HG03521 (cell line): ENCODE measurements around the gene GTSF1L.
A peak's percentile ranks its signal among the peaks of the same experiment; 100 is the strongest.

Source experiments
- ATAC-seq: cut with Tn5 transposase; IDR thresholded peaks from one replicate; pipeline ENCODE4 v1.9.1; 2021; ENCODE audit warnings: mild to moderate bottlenecking, moderate library complexity; ENCODE audit not compliant: unreplicated experiment

Gene GTSF1L

DNA sequence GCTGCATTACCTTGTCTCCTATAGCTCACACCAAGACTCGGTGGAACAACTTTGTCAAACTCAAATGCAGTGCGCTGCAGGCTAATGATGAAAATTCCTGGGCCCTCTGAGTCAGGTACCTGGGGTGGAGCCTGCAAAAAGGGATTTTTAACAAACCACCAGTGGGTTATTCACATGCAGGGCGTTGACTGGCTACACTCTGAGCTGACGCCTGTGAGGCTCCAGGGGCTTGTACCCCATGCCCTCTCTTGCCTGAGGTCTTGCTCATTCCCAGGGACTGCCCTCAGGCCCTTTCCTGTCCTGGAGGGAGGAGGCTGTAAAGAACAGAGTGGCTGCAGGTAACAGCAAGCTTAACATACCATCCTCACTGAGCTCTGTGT lies 9.2 kb downstream of the GTSF1L start:
- ATAC-seq: no peak

GRCh38 chr20:43716757-43717615 lies 9.8 kb downstream of the GTSF1L start:
- no peak for ATAC-seq

- ATAC-seq: no peak
Measured at GRCh38 chr20:43716123-43716522, 10.7 kb downstream of the GTSF1L start.

GRCh38 chr20:43715511-43715910 lies 11.3 kb downstream of the GTSF1L start:
- no peak for ATAC-seq

DNA sequence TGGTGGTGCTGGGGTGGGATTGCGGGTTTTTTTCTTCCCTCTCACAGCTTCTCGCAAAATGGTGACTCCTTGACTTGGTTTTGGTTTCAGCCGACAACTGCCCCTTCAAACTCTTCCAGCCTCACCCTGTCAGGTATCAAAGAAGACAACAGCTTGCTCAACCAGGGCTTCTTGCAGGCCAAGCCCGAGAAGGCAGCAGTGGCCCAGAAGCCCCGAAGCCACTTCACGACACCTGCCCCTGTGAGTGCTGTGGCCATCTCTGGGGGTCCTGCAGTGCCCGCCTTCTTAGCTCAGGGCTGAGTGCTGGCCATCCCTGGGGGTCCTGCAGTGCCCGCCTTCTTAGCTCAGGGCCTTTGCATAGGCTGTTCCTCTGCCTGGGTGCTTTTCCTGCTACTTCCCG lies 11.8 kb downstream of the GTSF1L start:
- no peak for ATAC-seq

- no peak for ATAC-seq
Measured at GRCh38 chr20:43711098-43711654, 15.6 kb downstream of the GTSF1L start.

DNA sequence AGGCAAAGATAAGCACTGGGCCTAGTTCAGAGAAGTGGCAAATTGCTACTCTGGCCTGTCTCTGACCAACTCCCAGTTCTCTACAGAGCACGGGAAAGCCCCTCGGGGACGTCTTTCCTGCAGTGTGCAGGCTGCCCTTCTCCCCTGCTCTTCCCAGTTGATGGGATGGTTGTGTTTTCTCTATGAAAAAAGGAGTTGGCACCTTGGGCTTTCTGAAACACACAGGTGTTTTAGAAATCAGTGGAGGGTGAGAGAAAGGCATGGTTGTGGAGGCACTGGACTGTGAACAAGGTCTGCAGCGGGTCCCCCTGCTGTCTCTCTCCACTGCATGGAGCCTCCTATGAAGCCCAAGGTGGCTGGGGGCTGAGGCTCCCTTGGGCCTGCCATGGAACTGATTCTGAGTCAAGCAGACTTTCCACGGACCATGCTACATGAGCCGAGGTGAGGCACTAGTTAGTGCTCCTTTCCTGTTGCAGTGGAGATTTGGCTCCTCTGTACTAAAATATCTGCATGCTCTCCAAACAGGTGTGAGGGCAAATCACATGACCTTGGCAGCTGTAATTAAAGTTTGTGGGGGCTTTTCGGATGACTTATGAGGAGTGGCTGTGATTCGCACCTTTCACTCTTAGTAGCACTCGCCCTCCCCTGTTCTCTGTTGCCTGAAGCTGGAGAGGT lies 16.3 kb downstream of the GTSF1L start:
- ATAC-seq: peak; percentile 41

- ATAC-seq: no peak
Measured at GRCh38 chr20:43702502-43702901, 24.3 kb downstream of the GTSF1L start.

DNA sequence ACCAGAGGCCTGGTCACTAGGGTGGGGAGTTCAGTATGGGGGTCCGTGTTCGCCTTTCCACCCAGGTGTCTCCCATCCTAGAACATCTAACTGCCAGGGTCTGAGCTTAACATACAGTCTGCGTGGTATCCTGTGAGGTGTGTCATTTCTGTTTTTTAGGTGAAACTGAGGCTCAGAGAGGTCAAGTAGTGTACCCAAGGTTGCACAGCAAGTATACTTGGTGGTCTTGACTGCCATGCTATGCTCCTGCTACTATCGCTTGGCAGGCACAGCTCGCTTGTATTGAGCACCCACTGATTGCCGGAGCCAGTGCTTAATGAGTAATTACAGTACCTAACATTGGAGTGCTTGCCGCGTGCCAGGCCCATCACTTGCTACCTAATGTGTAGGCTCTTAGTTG lies 26.2 kb downstream of the GTSF1L start:
- ATAC-seq: no peak

DNA sequence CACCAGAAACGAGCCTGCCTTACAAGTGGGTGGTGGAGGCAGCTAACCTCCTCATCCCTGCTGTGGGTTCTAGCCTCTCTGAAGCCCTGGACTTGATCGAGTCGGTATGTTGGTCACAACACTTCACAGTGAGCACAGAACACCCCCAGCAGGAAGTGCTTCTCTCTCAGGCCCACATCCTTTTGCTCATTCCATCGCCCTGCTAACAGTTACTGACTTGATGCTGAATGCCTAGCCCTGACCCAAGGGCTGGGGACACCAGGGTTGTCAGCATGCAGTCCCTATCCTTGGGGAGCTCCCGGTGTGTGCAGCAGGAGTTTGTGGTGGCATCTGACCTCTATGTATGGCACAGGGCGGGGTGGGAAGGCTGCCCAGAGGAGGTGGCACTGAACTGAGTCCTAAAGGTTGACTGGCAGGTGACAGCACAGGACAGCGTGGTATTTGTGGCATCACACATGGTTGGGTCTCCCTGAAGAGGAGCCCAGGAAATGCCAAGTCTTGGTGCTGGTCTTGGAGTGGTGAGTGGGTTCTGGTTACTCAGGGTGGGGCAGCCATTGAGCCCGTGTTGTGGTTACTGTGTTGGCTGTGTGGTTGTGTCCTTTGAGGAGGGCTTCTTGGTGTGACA lies 26.7 kb downstream of the GTSF1L start:
- ATAC-seq: no peak

GRCh38 chr20:43695571-43695970 lies 31.2 kb downstream of the GTSF1L start:
- ATAC-seq: no peak

DNA sequence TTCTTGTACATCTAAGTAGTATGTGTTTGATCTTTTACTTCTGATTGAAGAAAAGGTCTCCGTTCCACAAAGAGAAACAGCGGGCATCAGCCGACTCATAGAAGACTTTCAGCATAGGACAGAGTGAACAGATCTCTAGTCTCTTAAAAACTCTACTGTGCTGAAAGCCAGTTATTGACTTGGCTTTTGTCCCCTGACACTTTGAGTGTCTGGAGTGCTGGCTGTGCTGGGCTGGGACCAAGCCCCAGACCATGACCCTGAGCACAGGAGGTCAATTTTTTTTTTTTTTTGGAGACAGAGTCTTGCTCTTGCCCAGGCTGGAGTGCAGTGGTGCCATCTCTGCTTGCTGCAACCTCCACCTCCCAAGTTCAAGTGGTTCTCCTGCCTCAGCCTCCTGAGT lies 32.0 kb downstream of the GTSF1L start:
- no peak for ATAC-seq

DNA sequence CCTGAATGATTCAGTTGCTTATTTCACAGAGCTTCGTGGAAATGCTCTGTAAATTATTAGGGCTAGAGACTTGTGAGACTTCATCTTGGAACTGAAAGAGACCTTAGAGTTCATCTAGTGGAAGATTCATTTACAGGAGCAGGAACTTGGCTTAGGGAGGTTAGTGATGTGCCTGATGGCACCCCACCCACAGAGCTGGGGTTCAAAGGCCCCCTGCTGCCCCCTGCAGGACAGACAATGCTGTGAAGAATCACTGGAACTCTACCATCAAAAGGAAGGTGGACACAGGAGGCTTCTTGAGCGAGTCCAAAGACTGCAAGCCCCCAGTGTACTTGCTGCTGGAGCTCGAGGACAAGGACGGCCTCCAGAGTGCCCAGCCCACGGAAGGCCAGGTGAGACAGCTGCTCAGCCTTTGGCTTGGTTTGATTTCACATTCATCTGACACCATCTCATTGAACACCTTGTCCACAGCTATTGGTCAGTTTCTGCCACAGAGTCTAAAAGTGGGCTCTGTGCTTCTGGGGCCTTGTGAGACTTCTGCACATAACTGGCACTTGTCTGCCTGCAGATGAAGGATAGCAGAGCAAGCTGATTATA lies 34.8 kb downstream of the GTSF1L start:
- no peak for ATAC-seq

DNA sequence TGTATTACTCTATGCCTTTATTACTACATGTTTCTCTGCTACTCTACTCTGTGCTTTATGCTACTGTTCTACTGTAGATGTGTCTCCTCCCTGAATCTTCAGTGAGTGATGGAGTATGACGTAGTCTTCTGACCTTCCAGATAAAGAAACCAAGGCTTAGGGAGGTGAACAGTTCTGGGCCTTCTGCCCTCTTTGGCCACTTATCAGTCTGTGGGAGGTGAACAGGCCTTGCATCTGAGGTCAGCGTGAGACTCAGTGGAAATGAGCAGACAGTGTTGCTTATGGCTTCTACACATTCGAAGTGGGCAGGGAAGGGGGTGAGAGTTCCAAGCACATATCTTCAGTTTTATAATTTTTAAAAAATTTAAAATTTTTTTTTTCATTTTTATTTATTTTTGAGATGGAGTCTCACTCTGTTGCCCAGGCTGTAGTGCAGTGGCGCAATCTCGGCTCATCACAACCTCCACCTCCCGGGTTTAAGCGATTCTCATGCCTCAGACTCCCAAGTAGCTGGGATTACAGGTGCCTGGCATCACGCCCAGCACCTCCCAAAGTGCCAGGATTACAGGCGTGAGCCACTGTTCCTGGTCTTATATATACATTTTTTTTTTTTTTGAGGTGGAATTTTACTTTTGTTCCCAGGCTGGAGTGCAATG lies 35.7 kb downstream of the GTSF1L start:
- ATAC-seq: no peak

GRCh38 chr20:43689165-43689564 lies 37.6 kb downstream of the GTSF1L start:
- no peak for ATAC-seq

DNA sequence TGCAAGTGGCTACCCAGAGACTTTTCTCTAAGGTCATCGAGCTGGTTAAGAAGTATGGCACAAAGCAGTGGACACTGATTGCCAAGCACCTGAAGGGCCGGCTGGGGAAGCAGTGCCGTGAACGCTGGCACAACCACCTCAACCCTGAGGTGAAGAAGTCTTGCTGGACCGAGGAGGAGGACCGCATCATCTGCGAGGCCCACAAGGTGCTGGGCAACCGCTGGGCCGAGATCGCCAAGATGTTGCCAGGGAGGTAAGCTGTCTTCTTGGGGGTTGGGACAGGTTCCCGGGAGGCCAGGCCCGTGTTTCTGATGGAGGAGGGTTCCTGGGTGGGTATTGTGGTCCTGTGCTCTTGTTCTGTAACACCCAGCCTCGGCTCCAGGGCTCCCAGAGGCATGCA lies 40.0 kb downstream of the GTSF1L start:
- ATAC-seq: no peak

DNA sequence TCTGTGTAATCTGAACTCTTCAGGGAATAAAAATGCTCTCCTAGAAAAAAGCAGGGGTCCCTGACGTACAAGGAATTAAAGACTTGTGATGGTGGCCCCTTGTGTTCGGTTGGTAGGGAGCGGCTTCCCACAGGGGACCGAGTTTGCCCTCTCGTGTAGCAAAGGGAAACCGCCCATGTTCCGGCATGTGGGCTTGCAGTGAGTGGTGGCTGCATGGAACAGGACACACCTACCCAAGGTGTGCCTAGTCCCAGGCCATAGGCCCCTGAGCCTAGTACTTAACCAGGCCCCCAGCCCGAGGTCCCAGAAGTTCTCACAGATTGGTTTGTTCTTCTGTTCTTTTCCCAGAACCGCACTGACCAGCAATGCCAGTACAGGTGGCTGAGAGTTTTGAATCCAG lies 44.4 kb downstream of the GTSF1L start:
- ATAC-seq: peak; percentile 23

GRCh38 chr20:43681991-43682410 lies 44.8 kb downstream of the GTSF1L start:
- ATAC-seq: peak; percentile 84

DNA sequence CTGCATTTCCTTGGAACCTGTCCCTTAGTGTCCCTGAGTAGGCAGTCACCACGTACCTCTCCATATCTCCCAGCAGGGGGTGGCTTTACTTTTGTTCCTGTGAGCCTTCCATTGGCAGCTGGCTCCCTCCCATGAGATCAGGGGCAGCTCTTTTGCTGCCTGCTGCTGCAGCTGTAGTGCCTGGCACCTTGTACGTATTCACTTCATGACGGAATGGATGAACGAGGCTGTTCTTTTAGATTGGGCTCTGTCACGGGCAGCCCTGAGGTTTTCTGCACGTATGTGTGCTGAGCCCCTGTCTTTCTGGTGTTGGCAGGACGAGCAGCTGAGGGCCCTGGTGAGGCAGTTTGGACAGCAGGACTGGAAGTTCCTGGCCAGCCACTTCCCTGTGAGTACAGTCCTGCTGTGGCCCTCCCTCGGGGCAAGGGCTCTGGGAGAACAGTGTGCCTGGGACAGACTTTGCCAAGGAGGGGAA lies 45.3 kb downstream of the GTSF1L start:
- ATAC-seq: peak; percentile 9

GRCh38 chr20:43680981-43681380 lies 45.8 kb downstream of the GTSF1L start:
- peak; percentile 16 for ATAC-seq

DNA sequence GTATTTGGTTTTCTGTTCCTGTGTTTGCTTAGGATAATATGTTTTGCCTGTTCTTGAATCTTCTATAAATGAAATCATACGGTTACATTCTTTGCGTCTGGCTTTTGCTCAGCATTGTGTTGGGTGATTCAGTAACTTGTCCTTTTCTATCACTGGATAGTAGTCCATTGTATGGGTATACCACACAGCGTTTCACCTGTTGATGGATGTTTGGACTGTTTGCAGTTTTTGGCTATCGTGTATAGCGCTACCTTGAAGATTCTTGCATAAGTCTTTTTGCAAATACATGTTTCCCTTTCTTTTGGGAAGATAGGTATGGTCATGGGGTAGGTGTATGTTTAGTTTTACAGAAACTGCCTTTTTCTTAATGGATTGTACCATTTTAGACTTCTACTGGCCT lies 50.4 kb downstream of the GTSF1L start:
- ATAC-seq: no peak
